HepG2 (cell line): Measurements from ENCODE around the gene L3MBTL1. TPM values are rescaled to one million over a fixed set of nuclear protein-coding genes. Genes with fewer than 3 reads are reported as not detected.

ENCODE experiments used
- ATF4 ChIP-seq, 2 experiments: fragments of 450-650 bp in 1 of 2; sonication (generic) in 1 of 2; formaldehyde crosslinking; IDR thresholded peaks; 2 replicates each; pipeline versions ENCODE4 v1.5.0 to v1.8.0; 2020 to 2022; ENCODE audit warnings: mild to moderate bottlenecking in 1 of 2, missing genetic modification reagents in 1 of 2
- FOXK1 ChIP-seq: sonication (generic); formaldehyde crosslinking; IDR thresholded peaks from 2 replicates; pipeline ENCODE4 v1.4.0; 2020; ENCODE audit warnings: low read depth, missing genetic modification reagents, borderline replicate concordance
- GRHL1 ChIP-seq: sonication (generic); formaldehyde crosslinking; conservative IDR thresholded peaks from 2 replicates; pipeline ENCODE4 v1.8.0; 2022; ENCODE audit warnings: missing genetic modification reagents
- MBD4 ChIP-seq: IDR thresholded peaks from 2 replicates; pipeline ENCODE4 v1.6.1; 2012; ENCODE audit warnings: low read length, inconsistent platforms, borderline replicate concordance
- POLR2A ChIP-seq, 2 experiments: IDR thresholded peaks; 2 replicates each; pipeline ENCODE4 v1.6.1; 2011; ENCODE audit warnings: low read depth in 2 of 2, low read length in 2 of 2, mild to moderate bottlenecking in 1 of 2, moderate library complexity in 1 of 2; ENCODE audit not compliant: insufficient read depth in 1 of 2
- POLR2AphosphoS2 ChIP-seq: IDR thresholded peaks from 2 replicates; pipeline ENCODE4 v1.6.1; 2011; ENCODE audit warnings: low read depth, low read length, improper control_type of control experiment
- RAD21 ChIP-seq: fragments of 450-650 bp; formaldehyde crosslinking; IDR thresholded peaks from 2 replicates; pipeline ENCODE4 v1.5.0; 2020; ENCODE audit warnings: mild to moderate bottlenecking
- SIX4 ChIP-seq: sonication (generic); formaldehyde crosslinking; IDR thresholded peaks from 2 replicates; pipeline ENCODE4 v1.4.0; 2020; ENCODE audit warnings: missing genetic modification reagents
- SMARCC2 ChIP-seq: fragments of 450-650 bp; IDR thresholded peaks from 2 replicates; pipeline ENCODE4 v1.6.1; 2017; ENCODE audit warnings: antibody characterized with exemption, mild to moderate bottlenecking
- SOX13 ChIP-seq, 3 experiments: fragments of 450-650 bp in 1 of 3; sonication (generic) in 1 of 3; formaldehyde crosslinking in 1 of 3; IDR thresholded peaks in 2 of 3; conservative IDR thresholded peaks in 1 of 3; 2 replicates each; pipeline versions ENCODE4 v1.5.0 to v1.6.1; 2016 to 2020; ENCODE audit warnings: antibody characterized with exemption in 1 of 3, mild to moderate bottlenecking in 1 of 3, missing compliant biosample characterization in 1 of 3, missing genetic modification reagents in 1 of 3, moderate library complexity in 1 of 3
- SSRP1 ChIP-seq: IDR thresholded peaks from 2 replicates; pipeline ENCODE4 v1.6.1; 2016; ENCODE audit warnings: control low read depth
- ZBTB46 ChIP-seq: sonication (generic); formaldehyde crosslinking; IDR thresholded peaks from 2 replicates; pipeline ENCODE4 v1.4.0; 2020; ENCODE audit warnings: mild to moderate bottlenecking, missing genetic modification reagents, borderline replicate concordance
- ZNF205 ChIP-seq: IDR thresholded peaks from 2 replicates; pipeline ENCODE4 v1.6.1; 2018; ENCODE audit warnings: missing biosample characterization, missing genetic modification reagents
- ZNF256 ChIP-seq: sonication (generic); formaldehyde crosslinking; conservative IDR thresholded peaks from 2 replicates; pipeline ENCODE4 v1.4.0; 2020; ENCODE audit warnings: missing genetic modification reagents
- ZNF710 ChIP-seq: sonication (generic); formaldehyde crosslinking; IDR thresholded peaks from 2 replicates; pipeline ENCODE4 v1.5.0; 2020; ENCODE audit warnings: mild to moderate bottlenecking, missing genetic modification reagents, borderline replicate concordance
- ZNF780A ChIP-seq: sonication (generic); formaldehyde crosslinking; IDR thresholded peaks from 2 replicates; pipeline ENCODE4 v1.8.0; 2022; ENCODE audit warnings: mild to moderate bottlenecking, missing genetic modification reagents, moderate library complexity
- ZSCAN9 ChIP-seq: IDR thresholded peaks from 2 replicates; pipeline ENCODE4 v1.6.1; 2016; ENCODE audit warnings: borderline replicate concordance
- polyA plus RNA-seq, 8 experiments: library from polyadenylated mRNA; depleted of rRNA in 3 of 8; stranded (reverse) in 7 of 8; unstranded in 1 of 8; fragments of >200 nt; fragmentation: Illumina TruSeq in 4 of 8; extraction: Trizol in 4 of 8; gene quantifications; 2 replicates each; pipeline versions ENCODE4 v1.2.1 to v1.2.3, GENCODE V29; 2011 to 2016; ENCODE audit warnings: low read depth in 4 of 8, missing spikeins in 1 of 8, mixed read lengths in 1 of 8; ENCODE audit not compliant: insufficient read depth in 1 of 8
- total RNA-seq, 5 experiments: library from RNA; depleted of rRNA; stranded (reverse); fragments of >200 nt; fragmentation: Illumina TruSeq; extraction: Trizol; gene quantifications; 2 replicates each; pipeline ENCODE4 v1.2.3, GENCODE V29; 2016; ENCODE audit warnings: low read depth in 1 of 5
- TF ChIP-seq, protein P1 (sequence below): sonication (generic); formaldehyde crosslinking; IDR thresholded peaks from 2 replicates; pipeline ENCODE4 v1.5.0; 2020; ENCODE audit warnings: mild to moderate bottlenecking, missing genetic modification reagents
- TF ChIP-seq, protein P2 (sequence below): sonication (generic); formaldehyde crosslinking; IDR thresholded peaks from 2 replicates; pipeline ENCODE4 v1.5.0; 2020; ENCODE audit warnings: missing genetic modification reagents

L3MBTL1 gene
- total and polyA plus RNA-seq, 2 of the 13 experiments (the other 11 are each of a cell fraction or from before 2014, with no cell fraction given): 9.0 to 17.8 TPM

- peak; percentile 22 to 45; a peak in 2 of 4 replicates for TF ChIP-seq ATF4 (CRISPR knock-in tag; IDR thresholded peaks at IDR 0.05)
- TF ChIP-seq, protein P1, sequence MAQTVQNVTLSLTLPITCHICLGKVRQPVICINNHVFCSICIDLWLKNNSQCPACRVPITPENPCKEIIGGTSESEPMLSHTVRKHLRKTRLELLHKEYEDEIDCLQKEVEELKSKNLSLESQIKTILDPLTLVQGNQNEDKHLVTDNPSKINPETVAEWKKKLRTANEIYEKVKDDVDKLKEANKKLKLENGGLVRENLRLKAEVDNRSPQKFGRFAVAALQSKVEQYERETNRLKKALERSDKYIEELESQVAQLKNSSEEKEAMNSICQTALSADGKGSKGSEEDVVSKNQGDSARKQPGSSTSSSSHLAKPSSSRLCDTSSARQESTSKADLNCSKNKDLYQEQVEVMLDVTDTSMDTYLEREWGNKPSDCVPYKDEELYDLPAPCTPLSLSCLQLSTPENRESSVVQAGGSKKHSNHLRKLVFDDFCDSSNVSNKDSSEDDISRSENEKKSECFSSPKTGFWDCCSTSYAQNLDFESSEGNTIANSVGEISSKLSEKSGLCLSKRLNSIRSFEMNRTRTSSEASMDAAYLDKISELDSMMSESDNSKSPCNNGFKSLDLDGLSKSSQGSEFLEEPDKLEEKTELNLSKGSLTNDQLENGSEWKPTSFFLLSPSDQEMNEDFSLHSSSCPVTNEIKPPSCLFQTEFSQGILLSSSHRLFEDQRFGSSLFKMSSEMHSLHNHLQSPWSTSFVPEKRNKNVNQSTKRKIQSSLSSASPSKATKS (CRISPR knock-in tag): no peak
- no peak for TF ChIP-seq ZBTB46 (CRISPR knock-in tag)
- TF ChIP-seq FOXK1 (CRISPR knock-in tag): no peak
- TF ChIP-seq ZSCAN9: no peak
- TF ChIP-seq MBD4: peak; percentile 14; the same call in 1 of the 2 replicates
- no peak for TF ChIP-seq SOX13 (IDR thresholded peaks at IDR 0.05)
- no peak; a peak in 1 of 4 replicates for TF ChIP-seq SOX13 (CRISPR knock-in tag; conservative IDR thresholded peaks at IDR 0.05 in 1 of 2, IDR thresholded peaks at IDR 0.05 in 1 of 2)
- 0 out of 2 replicates have a peak, but pooled peaks have one; percentile 32 for TF ChIP-seq ZNF205 (CRISPR knock-in tag)
- TF ChIP-seq SSRP1 (CRISPR knock-in tag): no peak
- no peak for TF ChIP-seq ZNF710 (CRISPR knock-in tag)
- no peak for TF ChIP-seq SMARCC2
- TF ChIP-seq GRHL1: no peak
- TF ChIP-seq ZNF256: no peak
- peak; percentile 6; the same call in 1 of the 2 replicates for TF ChIP-seq RAD21 (CRISPR knock-in tag)
- TF ChIP-seq SIX4 (CRISPR knock-in tag): no peak
- no peak for TF ChIP-seq ZNF780A (CRISPR knock-in tag)
- TF ChIP-seq POLR2AphosphoS2: peak; percentile 43; the same call in 1 of the 2 replicates
- TF ChIP-seq, protein P2, sequence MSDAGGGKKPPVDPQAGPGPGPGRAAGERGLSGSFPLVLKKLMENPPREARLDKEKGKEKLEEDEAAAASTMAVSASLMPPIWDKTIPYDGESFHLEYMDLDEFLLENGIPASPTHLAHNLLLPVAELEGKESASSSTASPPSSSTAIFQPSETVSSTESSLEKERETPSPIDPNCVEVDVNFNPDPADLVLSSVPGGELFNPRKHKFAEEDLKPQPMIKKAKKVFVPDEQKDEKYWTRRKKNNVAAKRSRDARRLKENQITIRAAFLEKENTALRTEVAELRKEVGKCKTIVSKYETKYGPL (CRISPR knock-in tag): no peak
- TF ChIP-seq POLR2A (IDR thresholded peaks at IDR 0.05; ENCODE audit: insufficient read depth in 1 of 2, low read depth in 2 of 2, low read length in 2 of 2): peak; percentile 24 to 68; a peak in 3 of 4 replicates
These were observed 43.8 kb upstream of the L3MBTL1 start (continued) for GRCh38 chr20:43463527-43464218.
